WTC11 (cell line): ENCODE measurements around the gene PVALEF. TPM values are rescaled to one million over a fixed set of nuclear protein-coding genes. Genes with fewer than 3 reads are reported as not detected.

Experiments used
- ATAC-seq: fragments of 200-7000 bp; cut with Tn5 transposase; 2 replicates; pipeline ENCODE4 v1.10.0; 2021; ENCODE audit warnings: mild to moderate bottlenecking, moderate library complexity
- CTCF ChIA-PET: fragments of 300-600 bp; sonication (Branson Sonifier 250); formaldehyde crosslinking; loops from one replicate; lab custom pipeline; 2021; ENCODE audit warnings: antibody characterized with exemption; lab: Charles Lee
- POLR2A ChIA-PET: fragments of 350-600 bp; sonication (Branson Sonifier 250); formaldehyde crosslinking; loops from one replicate; lab custom pipeline; 2021; ENCODE audit warnings: antibody characterized with exemption; lab: Charles Lee
- DNase-seq: peaks from one replicate; pipeline ENCODE4 v3.0.0; 2021; ENCODE audit warnings: low spot score
- H3K27ac Mint-ChIP-seq: 2 replicates; pipeline ENCODE4 v1.8.0; 2021; ENCODE audit warnings: mixed read lengths
- H3K27me3 Mint-ChIP-seq: 2 replicates; pipeline ENCODE4 v1.8.0; 2021; ENCODE audit warnings: low read depth, mild to moderate bottlenecking, moderate library complexity, mixed read lengths
- H3K36me3 Mint-ChIP-seq: 2 replicates; pipeline ENCODE4 v1.8.0; 2021; ENCODE audit warnings: mixed read lengths
- H3K4me1 Mint-ChIP-seq: 2 replicates; pipeline ENCODE4 v1.8.0; 2022; ENCODE audit warnings: mixed read lengths
- H3K4me3 Mint-ChIP-seq: 2 replicates; pipeline ENCODE4 v1.8.0; 2021; ENCODE audit warnings: mild to moderate bottlenecking, moderate library complexity, mixed read lengths
- H3K9me3 Mint-ChIP-seq: 2 replicates; pipeline ENCODE4 v1.8.0; 2021; ENCODE audit warnings: mixed read lengths
- ATF3 ChIP-seq: sonication (generic); formaldehyde crosslinking; conservative IDR thresholded peaks from 2 replicates; pipeline ENCODE4 v1.8.1; 2022; ENCODE audit warnings: mild to moderate bottlenecking, missing genetic modification reagents
- CBFB ChIP-seq: sonication (generic); formaldehyde crosslinking; IDR thresholded peaks from 2 replicates; pipeline ENCODE4 v1.8.1; 2022; ENCODE audit warnings: mild to moderate bottlenecking, low read depth, missing genetic modification reagents
- E2F1 ChIP-seq: sonication (generic); formaldehyde crosslinking; IDR thresholded peaks from 2 replicates; pipeline ENCODE4 v1.8.0; 2022; ENCODE audit warnings: mild to moderate bottlenecking, missing genetic modification reagents
- ESRRA ChIP-seq: sonication (generic); formaldehyde crosslinking; IDR thresholded peaks from 2 replicates; pipeline ENCODE4 v1.8.1; 2022; ENCODE audit warnings: mild to moderate bottlenecking, missing genetic modification reagents, borderline replicate concordance
- FOXP1 ChIP-seq: sonication (generic); formaldehyde crosslinking; IDR thresholded peaks from 2 replicates; pipeline ENCODE4 v1.8.0; 2022; ENCODE audit warnings: missing genetic modification reagents, mild to moderate bottlenecking, moderate library complexity, borderline replicate concordance
- HMGXB4 ChIP-seq: sonication (generic); formaldehyde crosslinking; IDR thresholded peaks from 2 replicates; pipeline ENCODE4 v1.8.1; 2023; ENCODE audit warnings: mild to moderate bottlenecking, moderate library complexity, missing genetic modification reagents
- MXD4 ChIP-seq: fragments of 250-450 bp; sonication (Bioruptor Pico); IDR thresholded peaks from 2 replicates; pipeline ENCODE4 v1.8.0; 2021; ENCODE audit warnings: mild to moderate bottlenecking, moderate library complexity, borderline replicate concordance
- NFE2L1 ChIP-seq: sonication (generic); formaldehyde crosslinking; IDR thresholded peaks from 2 replicates; pipeline ENCODE4 v1.8.1; 2023; ENCODE audit warnings: missing genetic modification reagents
- SMAD3 ChIP-seq: sonication (generic); formaldehyde crosslinking; IDR thresholded peaks from 2 replicates; pipeline ENCODE4 v1.8.0; 2022; ENCODE audit warnings: missing genetic modification reagents, mild to moderate bottlenecking, borderline replicate concordance
- SOX15 ChIP-seq: fragments of 250-450 bp; sonication (Bioruptor Pico); IDR thresholded peaks from 2 replicates; pipeline ENCODE4 v1.9.0; 2021; ENCODE audit warnings: mild to moderate bottlenecking
- SP1 ChIP-seq: sonication (generic); formaldehyde crosslinking; conservative IDR thresholded peaks from 2 replicates; pipeline ENCODE4 v1.8.1; 2022; ENCODE audit warnings: missing genetic modification reagents
- TEAD4 ChIP-seq: sonication (generic); formaldehyde crosslinking; IDR thresholded peaks from 2 replicates; pipeline ENCODE4 v1.8.0; 2022; ENCODE audit warnings: mild to moderate bottlenecking, missing genetic modification reagents
- USF1 ChIP-seq: sonication (generic); formaldehyde crosslinking; IDR thresholded peaks from 2 replicates; pipeline ENCODE4 v1.8.0; 2022; ENCODE audit warnings: mild to moderate bottlenecking, missing genetic modification reagents
- ZNF121 ChIP-seq: sonication (generic); formaldehyde crosslinking; IDR thresholded peaks from 2 replicates; pipeline ENCODE4 v1.8.0; 2023; ENCODE audit warnings: missing genetic modification reagents
- ZNF232 ChIP-seq: sonication (generic); formaldehyde crosslinking; IDR thresholded peaks from 2 replicates; pipeline ENCODE4 v1.8.0; 2022; ENCODE audit warnings: mild to moderate bottlenecking, missing genetic modification reagents
- ZNF416 ChIP-seq: fragments of 250-450 bp; sonication (Bioruptor Pico); IDR thresholded peaks from 2 replicates; pipeline ENCODE4 v1.9.0; 2021; ENCODE audit warnings: mild to moderate bottlenecking, inconsistent platforms
- total RNA-seq: library from RNA; stranded (reverse); gene quantifications from 3 replicates; pipeline ENCODE4 v1.2.3, GENCODE V29; 2021
- TF ChIP-seq, protein P1 (sequence below): sonication (generic); formaldehyde crosslinking; IDR thresholded peaks from 2 replicates; pipeline ENCODE4 v1.8.1; 2022; ENCODE audit warnings: mild to moderate bottlenecking, missing genetic modification reagents, moderate library complexity, borderline replicate concordance
- TF ChIP-seq, protein P2 (sequence below): fragments of 250-450 bp; sonication (Bioruptor Pico); IDR thresholded peaks from 2 replicates; pipeline ENCODE4 v1.9.0; 2021; ENCODE audit warnings: moderate library complexity, mild to moderate bottlenecking, inconsistent platforms, borderline replicate concordance

Gene PVALEF
- total RNA-seq, 1 experiment from 2014 or later, result not detected

DNA sequence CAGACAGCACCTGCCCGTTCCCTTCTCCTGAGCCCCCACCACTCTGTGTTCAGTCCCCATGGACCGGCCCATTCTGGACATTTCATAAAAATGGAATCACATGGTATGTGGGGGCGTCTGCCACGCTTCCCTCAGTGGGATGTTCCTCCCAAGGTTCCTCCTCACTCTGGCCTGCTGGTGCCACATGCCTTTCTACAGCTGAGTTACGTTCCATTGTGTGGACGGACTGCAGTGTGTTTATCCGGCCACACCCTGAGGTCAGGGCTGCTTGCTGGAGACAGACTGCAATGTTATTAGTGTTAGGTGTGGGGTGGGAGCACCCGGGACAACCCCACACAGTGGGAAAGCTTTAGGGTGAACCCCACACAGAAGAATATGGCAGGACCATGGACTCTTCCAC is 6.6 kb downstream of the PVALEF start:
- no peak for ATAC-seq
- TF ChIP-seq, protein P1, sequence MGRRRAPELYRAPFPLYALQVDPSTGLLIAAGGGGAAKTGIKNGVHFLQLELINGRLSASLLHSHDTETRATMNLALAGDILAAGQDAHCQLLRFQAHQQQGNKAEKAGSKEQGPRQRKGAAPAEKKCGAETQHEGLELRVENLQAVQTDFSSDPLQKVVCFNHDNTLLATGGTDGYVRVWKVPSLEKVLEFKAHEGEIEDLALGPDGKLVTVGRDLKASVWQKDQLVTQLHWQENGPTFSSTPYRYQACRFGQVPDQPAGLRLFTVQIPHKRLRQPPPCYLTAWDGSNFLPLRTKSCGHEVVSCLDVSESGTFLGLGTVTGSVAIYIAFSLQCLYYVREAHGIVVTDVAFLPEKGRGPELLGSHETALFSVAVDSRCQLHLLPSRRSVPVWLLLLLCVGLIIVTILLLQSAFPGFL, result no peak
- H3K4me3 Mint-ChIP-seq, result no peak overlapping the region
- H3K9me3 Mint-ChIP-seq, result peaks cover 3% of the 10 kb centered on the region; the same call in 1 of the 2 replicates
- ChIA-PET POLR2A (no interaction called here), CTCF (interaction anchor here (1.4 kb wide), 1 partner anchor 50 kb away, joined by 3 read pairs; no protein-coding TSS in a partner anchor)
- H3K4me1 Mint-ChIP-seq, result no peaks in the 10 kb centered on the region
- peaks cover 4% of the 10 kb centered on the region for H3K27me3 Mint-ChIP-seq
- H3K36me3 Mint-ChIP-seq, result no peaks in the 10 kb centered on the region
- no peak overlapping the region for H3K27ac Mint-ChIP-seq
- no peak for DNase-seq

- POLR2A ChIA-PET, result no interaction called here
- Mint-ChIP-seq H3K27ac (no peak overlapping the region), H3K4me3 (no peak overlapping the region), H3K9me3 (peaks cover 3% of the 10 kb centered on the region; the same call in 1 of the 2 replicates), H3K27me3 (no peaks in the 10 kb centered on the region; the same call in none of the 2 replicates)
- ATAC-seq, result no peak
- no peak for DNase-seq
- no peak for TF ChIP-seq ZNF232 (CRISPR knock-in tag)
- TF ChIP-seq ZNF416, result no peak
- no peak for TF ChIP-seq MXD4 (CRISPR knock-in tag)
- no peak for TF ChIP-seq CBFB (CRISPR knock-in tag)
- no peak for TF ChIP-seq E2F1 (CRISPR knock-in tag)
- TF ChIP-seq TEAD4 (CRISPR knock-in tag), result no peak
- TF ChIP-seq ATF3 (CRISPR knock-in tag), result no peak
- TF ChIP-seq FOXP1 (CRISPR knock-in tag), result no peak
- TF ChIP-seq SMAD3, result no peak
- TF ChIP-seq, all 79 proteins: peak for 0
- CTCF ChIA-PET, result interaction anchor here (1.0 kb wide), 3 partner anchors 31 to 57 kb away, joined by 3 to 4 read pairs (median 3); no protein-coding TSS in a partner anchor
- Mint-ChIP-seq H3K36me3 (no peaks in the 10 kb centered on the region), H3K4me1 (no peaks in the 10 kb centered on the region)
Measured at GRCh38 chr17:81173052-81173761, 7.9 kb downstream of the PVALEF start.

GRCh38 chr17:81173762-81174155 is 8.5 kb downstream of the PVALEF start:
- DNase-seq, result no peak

DNA sequence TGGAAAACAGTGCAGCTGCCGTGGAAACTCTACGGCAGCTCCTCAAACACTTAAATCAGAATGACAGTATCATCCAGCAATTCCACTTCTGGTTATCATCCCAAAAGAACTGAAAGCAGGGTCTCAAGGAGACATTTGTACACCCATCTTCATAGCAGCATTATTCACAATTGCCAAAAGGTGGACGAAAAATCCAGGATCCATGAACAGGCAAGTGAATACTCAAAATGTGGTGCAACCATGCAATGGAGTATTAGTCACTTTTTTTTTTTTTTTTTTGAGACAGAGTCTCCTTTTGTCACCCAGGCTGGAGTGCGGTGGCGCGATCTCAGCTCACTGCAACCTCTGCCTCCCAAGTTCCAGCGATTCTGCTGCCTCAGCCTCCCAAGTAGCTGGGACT is 11.4 kb downstream of the PVALEF start:
- H3K27me3 Mint-ChIP-seq, result no peaks in the 10 kb centered on the region; the same call in none of the 2 replicates
- H3K4me1 Mint-ChIP-seq, result no peaks in the 10 kb centered on the region
- POLR2A ChIA-PET, result no interaction called here
- no peak overlapping the region for H3K27ac Mint-ChIP-seq
- peaks cover 3% of the 10 kb centered on the region; the same call in 1 of the 2 replicates for H3K9me3 Mint-ChIP-seq
- DNase-seq, result no peak
- CTCF ChIA-PET, result interaction anchor here (0.7 to 1.2 kb wide), 3 partner anchors 16 to 134 kb away, joined by 3 to 5 read pairs (median 5); no protein-coding TSS in a partner anchor
- H3K4me3 Mint-ChIP-seq, result no peak overlapping the region
- H3K36me3 Mint-ChIP-seq, result no peaks in the 10 kb centered on the region
- ATAC-seq, result no peak
- TF ChIP-seq HMGXB4 (CRISPR knock-in tag), result no peak
- no peak for TF ChIP-seq MXD4 (CRISPR knock-in tag)
- no peak for TF ChIP-seq ZNF121
- no peak for TF ChIP-seq ESRRA (CRISPR knock-in tag)
- TF ChIP-seq, protein P2, sequence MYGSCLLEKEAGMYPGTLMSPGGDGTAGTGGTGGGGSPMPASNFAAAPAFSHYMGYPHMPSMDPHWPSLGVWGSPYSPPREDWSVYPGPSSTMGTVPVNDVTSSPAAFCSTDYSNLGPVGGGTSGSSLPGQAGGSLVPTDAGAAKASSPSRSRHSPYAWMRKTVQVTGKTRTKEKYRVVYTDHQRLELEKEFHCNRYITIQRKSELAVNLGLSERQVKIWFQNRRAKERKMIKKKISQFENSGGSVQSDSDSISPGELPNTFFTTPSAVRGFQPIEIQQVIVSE (CRISPR knock-in tag), result no peak
- TF ChIP-seq FOXP1 (CRISPR knock-in tag), result no peak
- no peak for TF ChIP-seq ZNF416
- no peak for TF ChIP-seq NFE2L1 (CRISPR knock-in tag)
- TF ChIP-seq ATF3 (CRISPR knock-in tag), result no peak
- TF ChIP-seq SP1 (CRISPR knock-in tag), result no peak

More at GRCh38 chr17:81173762-81174155, 8.5 kb downstream of the PVALEF start:
- ATAC-seq, result no peak
- no peak for TF ChIP-seq SP1 (CRISPR knock-in tag)
- TF ChIP-seq USF1 (CRISPR knock-in tag), result no peak
- TF ChIP-seq SOX15 (CRISPR knock-in tag), result no peak
- POLR2A ChIA-PET, result no interaction called here
- no peaks in the 10 kb centered on the region; the same call in none of the 2 replicates for H3K27me3 Mint-ChIP-seq
- H3K36me3 Mint-ChIP-seq, result no peaks in the 10 kb centered on the region
- peaks cover 3% of the 10 kb centered on the region; the same call in 1 of the 2 replicates for H3K9me3 Mint-ChIP-seq
- H3K4me1 Mint-ChIP-seq, result no peaks in the 10 kb centered on the region
- CTCF ChIA-PET, result interaction anchor here (1.1 kb wide), 1 partner anchor 31 kb away, joined by 3 read pairs; no protein-coding TSS in a partner anchor
- no peak overlapping the region for H3K27ac Mint-ChIP-seq
- no peak overlapping the region for H3K4me3 Mint-ChIP-seq
